Heart left ventricle (tissue), 16 donors: ENCODE results near the gene RHO. TPM values are rescaled to one million over a fixed set of nuclear protein-coding genes. Genes with fewer than 3 reads are reported as not detected.

Source experiments
- ATAC-seq, 4 donors: fragments of 200-7000 bp; cut with Tn5 transposase; one replicate each; pipeline ENCODE4 v1.9.1; 2020 to 2022; ENCODE audit warnings: moderate library complexity in 4 of 4, mild to moderate bottlenecking in 3 of 4, moderate number of reproducible peaks in 1 of 4
- DNase-seq, 5 donors: peaks; one replicate each; pipeline ENCODE4 v3.0.0-alpha.2; 2020
- H3K27ac ChIP-seq, 12 donors: fragments of 200-600 bp; sonication (generic) in 4 of 12; one replicate each; pipeline versions ENCODE4 v1.5.0 to v1.8.0; 2016 to 2022; ENCODE audit warnings: mild to moderate bottlenecking in 2 of 12
- H3K27me3 ChIP-seq, 9 donors: fragments of 200-600 bp; sonication (generic) in 2 of 9; one replicate each; pipeline versions ENCODE4 v1.5.1 to v1.8.0; 2016 to 2022; ENCODE audit warnings: mild to moderate bottlenecking in 3 of 9
- H3K36me3 ChIP-seq, 9 donors: fragments of 200-600 bp; sonication (generic) in 2 of 9; one replicate each; pipeline versions ENCODE4 v1.5.0 to v1.8.0; 2018 to 2022; ENCODE audit warnings: mild to moderate bottlenecking in 2 of 9
- H3K4me1 ChIP-seq, 12 donors: fragments of 200-600 bp; sonication (generic) in 4 of 12; one replicate each; pipeline versions ENCODE4 v1.5.0 to v1.8.0; 2016 to 2022; ENCODE audit warnings: mild to moderate bottlenecking in 3 of 12
- H3K4me3 ChIP-seq, 12 donors: fragments of 200-600 bp; sonication (generic) in 4 of 12; one replicate each; pipeline versions ENCODE4 v1.5.0 to v1.8.0; 2017 to 2022; ENCODE audit warnings: mild to moderate bottlenecking in 9 of 12, moderate library complexity in 4 of 12
- H3K9me3 ChIP-seq, 12 donors: fragments of 200-600 bp; sonication (generic) in 4 of 12; one replicate each; pipeline versions ENCODE4 v1.5.0 to v1.8.0; 2016 to 2022; ENCODE audit warnings: mild to moderate bottlenecking in 1 of 12
- CTCF ChIP-seq, 12 donors: fragments of 200-600 bp; sonication (generic) in 4 of 12; IDR thresholded peaks; one replicate each; pipeline versions ENCODE4 v1.5.0 to v1.8.0; 2018 to 2022; ENCODE audit warnings: antibody characterized with exemption in 12 of 12, mild to moderate bottlenecking in 5 of 12
- POLR2A ChIP-seq, 2 donors: fragments of 450-650 bp; IDR thresholded peaks; one replicate each; pipeline ENCODE4 v1.6.1; 2017; ENCODE audit warnings: antibody characterized with exemption in 2 of 2, mild to moderate bottlenecking in 2 of 2, moderate library complexity in 2 of 2
- WGBS, 4 donors: extraction: QIAGEN DNeasy Blood & Tissue Kit in 2 of 4; methylation state at CpG; one replicate each; pipeline versions ENCODE4 v1.1.5 to v1.1.7; 2013 to 2018; 5-methylcytosine and 5-hydroxymethylcytosine counted together
- intact Hi-C, 10 donors: fragments of 100-400 bp; cut with DNase I; formaldehyde crosslinking; loops; one replicate each; pipeline versions ENCODE4 v1.11.1 to v1.14.2; 2022
- polyA plus RNA-seq, 2 donors: library from polyadenylated mRNA; stranded (reverse); fragments of 200-250 nt; gene quantifications; one replicate each; pipeline ENCODE4 v1.2.3, GENCODE V29; 2013
- total RNA-seq, 9 donors: library from RNA; depleted of rRNA in 2 of 9; stranded (reverse); fragments of >200 nt in 2 of 9; fragmentation: NEBNext Ultra II Directional in 3 of 9; extraction: Animal tissue kit (Norgen Biotek cat#: 25700) in 3 of 9; gene quantifications; one replicate each; pipeline versions ENCODE4 v1.1.0 to v1.2.4, GENCODE V29; 2016 to 2023
- donor health status: ischemic (EF 13 %, LVEDD 7.1; RV severe dilation, severe dysfunction).
- donor health status: healthy with polysubstance abuse.
- donor health status: DM: no; HTN: yes; CAD: no.
- donor health status: DM: no; HTN: no; CAD: no.
- donor health status: ischemic (EF 25% LVEDD 6.9; RV normal size, moderate dysfunction).
- donor health status: ischemic (EF 25% LVEDD 5.7; RV mildly dilated, moderate dysfunction).
- donor health status: healthy.
- donor health status: DM: yes; HTN: yes; CAD: no.
- donor health status: ischemic (EF 35%, LVEDD 5.7; RV mildly dilated, moderate dysfunction).
- donor health status: nonischemic (EF 11% LVEDD 7.7; RV severe dilation, severe dysfunction).
- donor health status: DM: yes; HTN: yes; CAD: no.
- donor health status: PGD.
- donor health status: ischemic (EF 29% LVEDD 5.4; RV normal size, mild dysfunction).
- donor health status: nonischemic (EF 23%, LVEDD 6.1; RV moderate dilation, normal function).

RHO gene
- total and polyA plus RNA-seq, 11 donors = 0.08 TPM; not detected in 10

DNA sequence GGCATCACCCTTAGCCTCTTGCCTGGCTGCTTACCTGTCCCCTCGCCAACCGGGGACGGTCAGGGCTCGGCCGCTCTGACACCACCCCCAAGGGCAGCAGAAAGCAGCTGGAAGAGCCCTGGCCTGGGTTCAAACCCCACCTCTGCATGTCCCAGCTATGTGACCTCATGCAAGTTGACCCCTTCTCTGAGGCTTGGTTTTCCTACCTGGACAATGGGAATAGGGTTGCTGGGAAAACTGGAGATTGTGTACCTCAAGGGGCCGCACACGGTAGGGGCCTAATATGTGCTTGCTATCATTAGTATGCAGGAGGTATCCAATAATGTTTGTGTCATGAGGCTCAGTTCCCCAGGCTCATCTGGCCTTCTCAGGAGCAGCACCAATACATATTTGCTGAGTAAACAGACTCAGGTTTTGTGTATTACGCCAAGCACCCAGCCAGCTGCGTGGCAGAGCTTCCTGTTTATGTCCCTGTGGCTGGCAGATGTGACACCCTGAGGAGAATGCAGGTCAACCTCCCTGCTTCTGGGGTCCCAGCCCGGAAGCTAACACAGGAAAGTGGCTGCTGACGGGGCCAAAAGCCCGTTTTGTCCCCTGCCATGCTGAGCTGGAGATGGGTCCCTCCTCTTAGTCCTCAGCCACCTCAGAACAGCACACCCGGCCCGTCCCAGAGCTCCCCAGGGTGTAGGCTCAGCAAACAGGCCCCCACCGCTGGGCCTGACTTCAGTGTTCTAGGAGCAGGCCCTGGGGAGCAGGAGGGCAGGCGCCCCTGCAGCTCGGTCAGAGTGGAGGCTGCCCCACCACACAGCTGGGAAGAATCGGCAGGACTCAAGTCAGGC lies 48.3 kb downstream of the RHO start:
- TF ChIP-seq CTCF (IDR thresholded peaks at IDR 0.05) (no peak), POLR2A (IDR thresholded peaks at IDR 0.05) (no peak)
- Histone ChIP-seq H3K27ac (peak overlapping the region; percentile 7 to 91 (median 52)), H3K9me3 (no peaks in the 10 kb centered on the region), H3K36me3 (peaks cover 0 to 100% (median 83%) of the 10 kb centered on the region in 9 donors), H3K4me3 (no peak overlapping the region), H3K4me1 (peaks cover 0 to 49% (median 20%) of the 10 kb centered on the region in 12 donors), H3K27me3 (no peaks in the 10 kb centered on the region)
- peak; percentile 29 to 58 (median 40) for ATAC-seq
- WGBS, 4 donors = 62 to 82% (median 73%) methylated on average over 13 to 18 of the region's 18 CpGs
- intact Hi-C loops = no loop called here
- DNase-seq = peak in 2 of 5 donors; percentile 75 to 79

- Histone ChIP-seq H3K4me1 (peaks cover 0 to 49% (median 20%) of the 10 kb centered on the region in 12 donors), H3K36me3 (peaks cover 0 to 100% (median 83%) of the 10 kb centered on the region in 9 donors), H3K27ac (peak overlapping the region; percentile 7 to 91 (median 52)), H3K4me3 (no peak overlapping the region), H3K9me3 (no peaks in the 10 kb centered on the region), H3K27me3 (no peaks in the 10 kb centered on the region)
- 47 to 83% (median 60%) methylated on average over 8 to 17 of the region's 17 CpGs for WGBS, 4 donors
- DNase-seq (peak in 4 of 5 donors; percentile 66 to 89 (median 77)), ATAC-seq (peak in 3 of 4 donors; percentile 38 to 64 (median 53))
- intact Hi-C loops = no loop called here
- no peak for TF ChIP-seq CTCF (IDR thresholded peaks at IDR 0.05)
- no peak for TF ChIP-seq POLR2A (IDR thresholded peaks at IDR 0.05)
Measured at GRCh38 chr3:129577366-129577765, 48.9 kb downstream of the RHO start.

DNA sequence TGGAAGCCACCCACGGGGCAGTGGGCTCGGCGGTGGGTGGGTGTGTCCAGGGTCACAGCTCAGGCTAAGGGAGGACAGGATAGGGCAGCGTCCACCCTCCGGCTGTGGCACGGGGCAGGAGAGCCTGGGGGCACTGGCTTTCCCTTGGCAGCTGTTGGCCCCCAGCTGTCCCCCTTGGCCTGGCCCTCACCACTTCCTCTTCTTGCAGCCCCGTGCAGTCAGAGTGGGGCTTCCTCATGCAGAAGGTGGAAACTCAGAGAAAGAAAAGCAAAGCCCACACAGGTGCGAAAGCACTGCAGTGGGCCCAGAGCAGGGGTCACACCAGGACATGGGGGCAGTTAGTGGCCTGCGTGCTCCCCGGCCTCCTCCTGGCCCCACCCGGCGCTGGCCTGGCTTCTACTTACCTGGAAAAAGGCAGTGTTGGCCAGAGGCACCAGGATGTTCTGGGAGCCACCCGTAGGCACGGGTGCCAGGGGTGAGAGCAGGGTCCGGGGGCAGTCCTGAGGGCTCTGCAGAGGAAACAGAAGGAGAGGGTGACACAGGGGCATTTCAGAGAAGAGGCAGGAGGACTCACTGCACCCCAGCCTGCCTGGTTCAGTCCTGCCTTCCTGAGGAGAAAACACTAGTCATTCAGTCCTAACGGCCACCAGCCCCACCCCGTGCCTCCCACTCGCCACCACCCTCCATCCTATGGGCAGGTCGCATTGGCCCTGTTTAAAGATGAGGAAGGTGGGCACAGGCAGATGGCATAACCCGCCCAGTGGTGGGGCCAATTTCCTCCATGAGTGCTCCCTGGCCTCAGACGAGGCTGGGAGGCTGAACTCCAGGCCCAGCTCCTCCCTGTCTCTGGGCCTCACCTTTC lies 49.7 kb downstream of the RHO start:
- TF ChIP-seq CTCF (IDR thresholded peaks at IDR 0.05) (no peak), POLR2A (IDR thresholded peaks at IDR 0.05) (no peak)
- Histone ChIP-seq H3K4me3 (no peak overlapping the region), H3K27me3 (no peaks in the 10 kb centered on the region), H3K9me3 (no peaks in the 10 kb centered on the region), H3K36me3 (peaks cover 0 to 100% (median 81%) of the 10 kb centered on the region in 9 donors), H3K4me1 (peaks cover 0 to 53% (median 20%) of the 10 kb centered on the region in 12 donors), H3K27ac (peak overlapping the region; percentile 18 to 91 (median 46))
- WGBS, 4 donors = 76 to 88% (median 80%) methylated on average over 18 to 21 of the region's 21 CpGs
- DNase-seq (peak in 2 of 5 donors; percentile 74 to 78), ATAC-seq (peak in 3 of 4 donors; percentile 8 to 60 (median 28))
- intact Hi-C loops = no loop called here
